Adipocyte (in vitro differentiated cells): ENCODE results near the gene RGS3.
"Not testable (repeated sequence)": the region's sequence is repeated elsewhere in the genome, so short reads cannot be mapped to it uniquely, and the experiment has no call there.

Experiments
- DNase-seq: peaks from one replicate; pipeline ENCODE4 v3.0.0-alpha.2; 2015; ENCODE audit warnings: low read depth
- H3K27me3 ChIP-seq: replicated peaks from 2 replicates; pipeline ENCODE4 v1.7.0; 2013; ENCODE audit warnings: mild to moderate bottlenecking, low read length, moderate library complexity; ENCODE audit not compliant: control insufficient read depth, insufficient read depth
- H3K36me3 ChIP-seq: 2 replicates; pipeline ENCODE4 v1.7.0; 2013; ENCODE audit warnings: low read length, mild to moderate bottlenecking, moderate library complexity; ENCODE audit not compliant: control insufficient read depth, insufficient read depth, severe bottlenecking
- H3K4me1 ChIP-seq: 2 replicates; pipeline ENCODE4 v1.7.0; 2013; ENCODE audit warnings: mild to moderate bottlenecking, low read length, moderate library complexity; ENCODE audit not compliant: control insufficient read depth, insufficient read depth
- H3K4me3 ChIP-seq: 2 replicates; pipeline ENCODE4 v1.7.0; 2013; ENCODE audit warnings: mild to moderate bottlenecking, low read length, moderate library complexity
- H3K9ac ChIP-seq: 2 replicates; pipeline ENCODE4 v1.7.0; 2013; ENCODE audit warnings: mild to moderate bottlenecking, low read length, moderate library complexity
- H3K9me3 ChIP-seq: 2 replicates; pipeline ENCODE4 v1.7.0; 2013; ENCODE audit warnings: mild to moderate bottlenecking, low read length, moderate library complexity; ENCODE audit not compliant: control insufficient read depth

RGS3 gene

GRCh38 chr9:113632776-113633590 is 169.5 kb downstream of the RGS3 start:
- H3K27me3 ChIP-seq, result no peaks in the 10 kb centered on the region
- DNase-seq, result no peak
- no peaks in the 10 kb centered on the region for H3K36me3 ChIP-seq
- H3K4me1 ChIP-seq, result peaks cover 43% of the 10 kb centered on the region
- no peak overlapping the region for H3K9ac ChIP-seq
- H3K9me3 ChIP-seq, result no peaks in the 10 kb centered on the region
- no peak overlapping the region for H3K4me3 ChIP-seq

DNA sequence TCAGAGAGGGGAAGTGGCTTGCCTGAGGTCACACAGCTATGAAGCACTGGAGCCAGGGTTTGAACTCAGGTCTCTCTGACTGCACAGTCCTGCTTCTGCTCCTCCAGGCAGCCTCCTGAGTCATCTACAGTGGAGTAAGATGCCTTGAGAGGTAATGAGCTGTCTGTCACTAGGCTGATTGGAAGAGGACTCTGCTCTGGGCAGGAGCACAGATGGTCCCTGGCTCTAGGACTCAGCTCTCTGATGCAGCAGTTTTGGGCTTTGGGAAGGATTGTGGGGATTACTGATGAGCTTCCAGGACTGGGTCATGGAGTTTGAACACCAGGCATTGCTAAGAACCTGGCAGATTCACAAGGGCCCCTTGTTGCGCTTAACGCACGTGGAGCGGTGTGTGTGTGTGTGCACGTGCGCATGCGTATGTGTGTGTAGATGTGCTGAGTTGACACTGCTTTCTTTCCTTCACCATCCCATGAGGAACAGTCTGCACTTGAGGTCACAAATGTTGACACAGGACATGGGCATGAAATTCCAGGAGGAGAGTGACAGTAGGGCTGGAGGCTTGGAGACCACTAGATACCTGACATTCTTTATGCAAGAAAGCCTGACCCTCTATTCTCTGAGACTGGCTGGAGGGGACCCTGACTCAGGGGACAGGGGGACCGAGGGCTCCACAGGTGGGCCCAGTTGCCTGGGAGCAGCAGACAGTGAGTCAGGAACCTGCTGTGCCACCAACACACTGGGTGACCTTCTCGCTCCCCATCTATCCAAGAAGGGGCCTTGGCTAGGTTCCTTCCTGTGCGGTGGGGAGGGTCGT is 170.5 kb downstream of the RGS3 start:
- Histone ChIP-seq H3K4me3 (no peak overlapping the region), H3K4me1 (peaks cover 43% of the 10 kb centered on the region), H3K36me3 (no peaks in the 10 kb centered on the region), H3K27me3 (no peaks in the 10 kb centered on the region), H3K9me3 (no peaks in the 10 kb centered on the region), H3K9ac (no peak overlapping the region)
- no peak for DNase-seq

GRCh38 chr9:113634596-113635515 is 171.3 kb downstream of the RGS3 start:
- H3K9ac ChIP-seq, result peak overlapping the region; percentile 3
- no peak for DNase-seq
- peaks cover 43% of the 10 kb centered on the region for H3K4me1 ChIP-seq
- H3K27me3 ChIP-seq, result no peaks in the 10 kb centered on the region
- no peaks in the 10 kb centered on the region for H3K36me3 ChIP-seq
- H3K4me3 ChIP-seq, result no peak overlapping the region
- H3K9me3 ChIP-seq, result no peaks in the 10 kb centered on the region

DNA sequence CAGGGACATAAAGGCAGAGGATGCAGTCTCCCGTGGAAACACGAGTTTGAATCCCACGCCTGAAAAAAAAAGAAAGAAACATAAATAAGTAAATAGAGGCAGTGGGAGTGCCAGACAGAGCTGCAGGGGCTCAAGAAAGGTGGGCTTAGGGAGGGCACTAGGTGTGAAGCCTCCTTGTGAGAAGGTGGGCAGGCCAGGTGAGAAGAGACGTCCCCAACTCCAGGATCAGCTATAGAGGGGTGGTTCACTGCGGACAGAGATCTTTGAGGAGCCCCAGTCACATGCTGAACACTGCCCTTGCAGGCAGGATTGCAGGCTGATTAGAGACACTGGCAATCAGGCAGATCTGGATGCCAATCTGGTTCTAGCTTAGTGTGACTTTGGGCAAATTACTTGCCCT is 172.1 kb downstream of the RGS3 start:
- DNase-seq, result no peak
- Histone ChIP-seq H3K9ac (peak overlapping the region; percentile 3), H3K4me1 (peaks cover 43% of the 10 kb centered on the region), H3K27me3 (no peaks in the 10 kb centered on the region), H3K36me3 (no peaks in the 10 kb centered on the region), H3K9me3 (no peaks in the 10 kb centered on the region), H3K4me3 (no peak overlapping the region)

- DNase-seq, result no peak
- H3K9ac ChIP-seq, result no peak overlapping the region
- no peaks in the 10 kb centered on the region for H3K36me3 ChIP-seq
- H3K4me1 ChIP-seq, result peaks cover 42% of the 10 kb centered on the region
- no peaks in the 10 kb centered on the region for H3K9me3 ChIP-seq
- H3K27me3 ChIP-seq, result no peaks in the 10 kb centered on the region
- H3K4me3 ChIP-seq, result no peak overlapping the region
Observed at GRCh38 chr9:113636165-113636564, 172.6 kb downstream of the RGS3 start.

- Histone ChIP-seq H3K4me3 (no peak overlapping the region), H3K9me3 (no peaks in the 10 kb centered on the region), H3K36me3 (no peaks in the 10 kb centered on the region), H3K27me3 (no peaks in the 10 kb centered on the region), H3K9ac (no peak overlapping the region), H3K4me1 (peaks cover 37% of the 10 kb centered on the region)
- DNase-seq, result no peak
Observed at GRCh38 chr9:113636693-113637092, 173.2 kb downstream of the RGS3 start.

DNA sequence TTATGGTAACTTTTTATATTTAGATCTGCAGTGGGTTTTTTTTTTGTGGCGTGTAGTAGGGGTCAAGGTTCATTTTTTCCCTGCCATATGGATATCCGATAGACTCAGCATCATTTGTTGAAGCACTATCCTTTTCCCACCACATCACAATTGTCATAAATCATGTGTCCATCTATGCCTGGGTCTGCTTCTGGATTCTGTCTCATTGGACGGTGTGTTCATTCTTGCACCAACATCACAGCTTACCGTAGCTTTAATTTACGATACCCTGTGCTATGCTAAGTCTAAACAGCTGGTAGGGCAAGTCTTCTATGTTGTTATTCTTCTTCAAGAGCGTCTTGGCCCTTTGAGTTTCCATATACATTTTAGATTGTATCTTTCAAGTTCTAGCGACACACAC is 175.0 kb downstream of the RGS3 start:
- no peaks in the 10 kb centered on the region for H3K9me3 ChIP-seq
- no peak for DNase-seq

GRCh38 chr9:113638897-113639296 is 175.4 kb downstream of the RGS3 start:
- DNase-seq, result no peak
- H3K4me1 ChIP-seq, result peaks cover 19% of the 10 kb centered on the region
- no peaks in the 10 kb centered on the region for H3K36me3 ChIP-seq
- no peaks in the 10 kb centered on the region for H3K9me3 ChIP-seq
- no peak overlapping the region for H3K4me3 ChIP-seq
- no peak overlapping the region for H3K9ac ChIP-seq
- H3K27me3 ChIP-seq, result no peaks in the 10 kb centered on the region

More for the DNA sequence above, 175.0 kb downstream of the RGS3 start:
- Histone ChIP-seq H3K4me3 (no peak overlapping the region), H3K9ac (no peak overlapping the region), H3K4me1 (peaks cover 22% of the 10 kb centered on the region), H3K27me3 (no peaks in the 10 kb centered on the region), H3K36me3 (no peaks in the 10 kb centered on the region)

GRCh38 chr9:113639411-113639970 is 176.0 kb downstream of the RGS3 start:
- not testable (repeated sequence) for H3K36me3 ChIP-seq, DNase-seq, H3K9ac ChIP-seq, H3K27me3 ChIP-seq, H3K4me3 ChIP-seq, H3K9me3 ChIP-seq
- H3K4me1 ChIP-seq, result peaks cover 19% of the 10 kb centered on the region

DNA sequence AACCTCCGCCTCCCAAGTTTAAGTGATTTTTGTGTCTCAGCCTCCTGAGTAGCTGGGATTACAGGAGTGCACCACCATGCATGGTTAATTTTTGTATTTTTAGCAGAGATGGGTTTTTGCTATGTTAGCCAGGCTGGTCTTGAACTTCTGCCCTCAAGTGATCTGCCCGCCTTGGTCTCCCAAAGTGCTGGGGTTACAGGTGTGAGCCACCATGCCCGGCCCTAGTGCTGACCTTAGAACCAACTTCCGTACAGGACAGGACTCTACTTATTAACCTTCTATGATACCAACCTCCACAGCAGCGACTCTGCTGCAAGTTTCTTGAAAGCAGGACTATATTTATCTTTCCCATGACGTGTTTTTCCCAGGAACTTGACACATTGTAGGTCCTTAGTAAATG is 176.9 kb downstream of the RGS3 start:
- H3K9ac ChIP-seq, result no peak overlapping the region
- H3K4me3 ChIP-seq, result no peak overlapping the region
- DNase-seq, result no peak
- H3K27me3 ChIP-seq, result no peaks in the 10 kb centered on the region
- no peaks in the 10 kb centered on the region for H3K36me3 ChIP-seq
- no peaks in the 10 kb centered on the region for H3K9me3 ChIP-seq
- H3K4me1 ChIP-seq, result peaks cover 10% of the 10 kb centered on the region
